HuH-7.5 (cell line): ENCODE measurements around the gene MINPP1.
"Not testable (repeated sequence)": the region's sequence is repeated elsewhere in the genome, so short reads cannot be mapped to it uniquely, and the experiment has no call there.

Experiments
- DNase-seq: peaks from one replicate; pipeline ENCODE4 v3.0.0; 2011; ENCODE audit warnings: low spot score

MINPP1 gene

GRCh38 chr10:87565010-87565409 lies 60.3 kb downstream of the MINPP1 start:
- DNase-seq = no peak

GRCh38 chr10:87575851-87576250 lies 71.2 kb downstream of the MINPP1 start:
- no peak for DNase-seq

GRCh38 chr10:87578160-87578841 lies 73.6 kb downstream of the MINPP1 start:
- no peak for DNase-seq

- DNase-seq = no peak
Observed at GRCh38 chr10:87578842-87579401, 74.2 kb downstream of the MINPP1 start.

GRCh38 chr10:87579563-87579962 lies 74.9 kb downstream of the MINPP1 start:
- no peak for DNase-seq

GRCh38 chr10:87580016-87580415 lies 75.3 kb downstream of the MINPP1 start:
- no peak for DNase-seq

GRCh38 chr10:87585565-87586514 lies 81.1 kb downstream of the MINPP1 start:
- DNase-seq = no peak

- DNase-seq = no peak
Observed at GRCh38 chr10:87589645-87590051, 85.0 kb downstream of the MINPP1 start.

GRCh38 chr10:87590705-87591588 lies 86.3 kb downstream of the MINPP1 start:
- no peak for DNase-seq

- DNase-seq = no peak
Observed at GRCh38 chr10:87591589-87591886, 86.8 kb downstream of the MINPP1 start.

GRCh38 chr10:87592920-87593319 lies 88.2 kb downstream of the MINPP1 start:
- not testable (repeated sequence) for DNase-seq

GRCh38 chr10:87593702-87594101 lies 89.0 kb downstream of the MINPP1 start:
- DNase-seq = no peak

- no peak for DNase-seq
Observed at GRCh38 chr10:87594181-87594580, 89.5 kb downstream of the MINPP1 start.

- DNase-seq = no peak
Observed at GRCh38 chr10:87594864-87595263, 90.2 kb downstream of the MINPP1 start.

- DNase-seq = no peak
Observed at GRCh38 chr10:87596351-87596750, 91.7 kb downstream of the MINPP1 start.

- no peak for DNase-seq
Observed at GRCh38 chr10:87598700-87599099, 94.0 kb downstream of the MINPP1 start.

GRCh38 chr10:87600581-87600980 lies 95.9 kb downstream of the MINPP1 start:
- DNase-seq = no peak
